HEK293 (cell line): ENCODE data around the gene EDNRA.

ENCODE experiments used
- CTCF ChIP-seq: fragments of 450-650 bp; formaldehyde crosslinking; IDR thresholded peaks from 2 replicates; pipeline ENCODE4 v1.5.1; 2016; ENCODE audit warnings: missing biosample characterization, missing genetic modification characterization
- HOXD13 ChIP-seq: sonication (generic); formaldehyde crosslinking; IDR thresholded peaks from 2 replicates; pipeline ENCODE4 v1.8.0; 2022; ENCODE audit warnings: missing genetic modification reagents, borderline replicate concordance
- KLF9 ChIP-seq: fragments of 450-650 bp; formaldehyde crosslinking; IDR thresholded peaks from 2 replicates; pipeline ENCODE4 v1.5.1; 2016; ENCODE audit warnings: missing biosample characterization, missing genetic modification characterization, low read depth
- SP3 ChIP-seq: fragments of 450-650 bp; formaldehyde crosslinking; IDR thresholded peaks from 2 replicates; pipeline ENCODE4 v1.5.1; 2016; ENCODE audit warnings: missing biosample characterization, missing genetic modification characterization
- ZBTB10 ChIP-seq: fragments of 450-650 bp; formaldehyde crosslinking; IDR thresholded peaks from 2 replicates; pipeline ENCODE4 v1.5.1; 2016; ENCODE audit warnings: missing biosample characterization, missing genetic modification characterization
- ZBTB6 ChIP-seq: fragments of 450-650 bp; formaldehyde crosslinking; IDR thresholded peaks from 2 replicates; pipeline ENCODE4 v1.5.1; 2017; ENCODE audit warnings: missing biosample characterization, missing genetic modification characterization
- ZNF157 ChIP-seq: fragments of 450-650 bp; formaldehyde crosslinking; IDR thresholded peaks from 2 replicates; pipeline ENCODE4 v1.5.1; 2016; ENCODE audit warnings: missing biosample characterization, missing genetic modification characterization
- ZNF274 ChIP-seq, 2 experiments: fragments of 200-500 bp in 1 of 2; fragments of 450-650 bp in 1 of 2; sonication (Bioruptor generic) in 1 of 2; formaldehyde crosslinking in 1 of 2; IDR thresholded peaks; 2 replicates each; pipeline versions ENCODE4 v1.5.1 to v1.6.1; 2014 to 2016; ENCODE audit warnings: borderline replicate concordance in 1 of 2, inconsistent platforms in 1 of 2, low read length in 1 of 2, missing biosample characterization in 1 of 2, missing genetic modification characterization in 1 of 2
- ZNF791 ChIP-seq: fragments of 450-650 bp; formaldehyde crosslinking; IDR thresholded peaks from 2 replicates; pipeline ENCODE4 v1.5.1; 2016; ENCODE audit warnings: missing biosample characterization, missing genetic modification characterization

- no peak for TF ChIP-seq HOXD13
- TF ChIP-seq KLF9 (tag by site-specific recombination): no peak
- TF ChIP-seq CTCF: no peak
- TF ChIP-seq ZNF791 (tag by site-specific recombination): no peak
- no peak for TF ChIP-seq SP3
- TF ChIP-seq ZBTB10 (tag by site-specific recombination): no peak
- no peak for TF ChIP-seq ZNF157 (tag by site-specific recombination)
- no peak for TF ChIP-seq ZNF274 (IDR thresholded peaks at IDR 0.05; ENCODE audit: low read length)
- no peak for TF ChIP-seq ZNF274 (tag by site-specific recombination; IDR thresholded peaks at IDR 0.05; ENCODE audit: borderline replicate concordance)
- TF ChIP-seq ZBTB6 (tag by site-specific recombination): no peak
These were observed 100.9 kb downstream of the EDNRA start for GRCh38 chr4:147581606-147582350.
